Superior temporal gyrus (tissue), 1 donor: ENCODE data around the gene NTN5.

Experiments used
- DNase-seq: peaks from one replicate; pipeline ENCODE4 v3.0.0-alpha.2; 2016; ENCODE audit errors: extremely low spot score

Gene NTN5

DNA sequence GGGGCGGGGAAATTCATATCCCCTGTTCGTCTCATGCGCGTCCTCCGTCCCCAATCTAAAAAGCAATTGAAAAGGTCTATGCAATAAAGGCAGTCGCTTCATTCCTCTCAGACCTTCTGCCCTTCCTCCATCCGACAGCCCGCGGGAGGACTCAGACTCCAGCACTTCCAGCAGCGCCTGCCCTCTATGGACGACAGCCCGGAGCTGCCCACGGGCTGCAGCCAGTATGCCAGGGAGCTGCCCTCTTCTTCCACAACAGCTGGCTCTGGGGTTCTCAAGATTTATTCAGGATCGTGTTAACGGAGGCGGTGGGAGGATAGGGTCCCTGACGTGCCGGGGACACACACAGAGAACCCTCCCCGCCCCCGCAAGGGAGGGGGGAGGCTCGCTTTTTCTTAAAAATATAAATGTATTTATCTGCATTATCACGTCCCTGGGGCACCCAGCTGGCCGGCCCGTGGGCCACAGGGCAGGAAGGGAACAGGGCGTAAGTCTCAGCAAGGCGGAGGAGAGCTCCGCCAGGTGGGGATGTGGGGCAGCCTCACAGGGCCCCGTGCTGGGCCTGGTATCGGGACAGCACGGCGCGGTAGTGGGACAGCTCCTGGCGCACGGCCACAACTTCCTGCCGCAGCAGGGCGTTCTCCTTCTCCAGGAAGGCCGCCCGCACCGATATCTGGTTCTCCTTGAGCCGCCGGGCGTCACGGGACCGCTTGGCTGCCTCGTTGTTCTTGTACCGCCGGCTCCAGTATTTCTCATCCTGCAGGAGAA, 42.3 kb downstream of the NTN5 start:
- DNase-seq = peak; percentile 21

- DNase-seq = peak; percentile 33
These were observed 43.1 kb downstream of the NTN5 start for GRCh38 chr19:48629599-48630295.

- DNase-seq = no peak
These were observed 43.6 kb downstream of the NTN5 start for GRCh38 chr19:48629297-48629598.

DNA sequence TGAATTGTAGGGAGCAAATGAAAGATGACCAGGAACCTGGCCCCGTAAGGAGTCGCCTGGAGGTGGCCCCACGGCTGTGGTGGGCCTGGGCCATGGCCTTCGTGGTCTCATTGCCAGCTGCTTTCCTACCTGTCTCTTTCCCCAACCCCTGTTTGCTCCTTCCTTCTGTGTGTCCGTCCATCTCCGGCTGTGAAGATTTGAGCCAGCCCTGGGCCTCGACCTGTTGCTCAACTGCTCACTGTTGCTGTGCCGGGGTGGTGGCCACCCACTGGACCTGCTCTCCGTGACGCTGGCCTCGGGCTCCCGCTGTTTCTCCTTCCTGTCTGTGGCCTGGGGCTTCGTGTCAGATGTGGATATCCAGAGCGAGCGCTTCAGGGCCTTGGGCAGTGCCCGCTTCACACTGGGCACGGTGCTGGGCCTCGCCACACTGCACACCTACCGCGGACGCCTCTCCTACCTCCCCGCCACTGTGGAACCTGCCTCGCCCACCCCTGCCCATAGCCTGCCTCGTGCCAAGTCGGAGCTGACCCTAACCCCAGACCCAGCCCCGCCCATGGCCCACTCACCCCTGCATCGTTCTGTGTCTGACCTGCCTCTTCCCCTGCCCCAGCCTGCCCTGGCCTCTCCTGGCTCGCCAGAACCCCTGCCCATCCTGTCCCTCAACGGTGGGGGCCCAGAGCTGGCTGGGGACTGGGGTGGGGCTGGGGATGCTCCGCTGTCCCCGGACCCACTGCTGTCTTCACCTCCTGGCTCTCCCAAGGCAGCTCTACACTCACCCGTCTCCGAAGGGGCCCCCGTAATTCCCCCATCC, 44.1 kb downstream of the NTN5 start:
- no peak for DNase-seq

- DNase-seq = no peak
These were observed 44.9 kb downstream of the NTN5 start for GRCh38 chr19:48627865-48628314.

DNA sequence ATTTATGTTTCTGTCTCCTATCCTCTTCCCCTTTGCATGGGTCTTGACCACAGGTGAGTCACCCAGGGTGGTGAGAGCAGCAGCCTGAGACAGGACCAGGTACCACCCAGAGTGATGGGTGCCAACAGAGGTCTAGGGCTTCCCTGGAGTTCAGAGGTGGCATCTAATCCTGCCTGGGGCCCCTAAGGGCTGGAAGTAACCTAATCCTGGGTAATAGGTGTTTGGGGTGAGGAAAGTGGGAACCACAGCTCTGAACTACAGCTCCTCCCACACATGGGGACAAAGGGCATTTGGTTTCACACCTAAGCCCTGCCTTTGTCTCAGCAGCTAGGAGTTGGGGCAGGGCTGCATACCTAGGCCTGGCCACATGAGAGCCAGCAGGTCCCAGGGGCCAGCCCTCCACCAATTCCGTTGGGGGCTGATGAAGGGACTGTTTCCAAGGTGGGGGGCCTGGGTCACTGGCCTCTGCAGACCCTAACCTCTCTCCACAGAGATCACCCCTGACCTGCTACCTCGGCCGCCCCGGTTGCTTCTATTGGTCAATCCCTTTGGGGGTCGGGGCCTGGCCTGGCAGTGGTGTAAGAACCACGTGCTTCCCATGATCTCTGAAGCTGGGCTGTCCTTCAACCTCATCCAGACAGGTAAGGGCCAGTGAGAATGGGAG, 45.5 kb downstream of the NTN5 start:
- DNase-seq = no peak

GRCh38 chr19:48625891-48626327, 46.9 kb downstream of the NTN5 start:
- DNase-seq = no peak

DNA sequence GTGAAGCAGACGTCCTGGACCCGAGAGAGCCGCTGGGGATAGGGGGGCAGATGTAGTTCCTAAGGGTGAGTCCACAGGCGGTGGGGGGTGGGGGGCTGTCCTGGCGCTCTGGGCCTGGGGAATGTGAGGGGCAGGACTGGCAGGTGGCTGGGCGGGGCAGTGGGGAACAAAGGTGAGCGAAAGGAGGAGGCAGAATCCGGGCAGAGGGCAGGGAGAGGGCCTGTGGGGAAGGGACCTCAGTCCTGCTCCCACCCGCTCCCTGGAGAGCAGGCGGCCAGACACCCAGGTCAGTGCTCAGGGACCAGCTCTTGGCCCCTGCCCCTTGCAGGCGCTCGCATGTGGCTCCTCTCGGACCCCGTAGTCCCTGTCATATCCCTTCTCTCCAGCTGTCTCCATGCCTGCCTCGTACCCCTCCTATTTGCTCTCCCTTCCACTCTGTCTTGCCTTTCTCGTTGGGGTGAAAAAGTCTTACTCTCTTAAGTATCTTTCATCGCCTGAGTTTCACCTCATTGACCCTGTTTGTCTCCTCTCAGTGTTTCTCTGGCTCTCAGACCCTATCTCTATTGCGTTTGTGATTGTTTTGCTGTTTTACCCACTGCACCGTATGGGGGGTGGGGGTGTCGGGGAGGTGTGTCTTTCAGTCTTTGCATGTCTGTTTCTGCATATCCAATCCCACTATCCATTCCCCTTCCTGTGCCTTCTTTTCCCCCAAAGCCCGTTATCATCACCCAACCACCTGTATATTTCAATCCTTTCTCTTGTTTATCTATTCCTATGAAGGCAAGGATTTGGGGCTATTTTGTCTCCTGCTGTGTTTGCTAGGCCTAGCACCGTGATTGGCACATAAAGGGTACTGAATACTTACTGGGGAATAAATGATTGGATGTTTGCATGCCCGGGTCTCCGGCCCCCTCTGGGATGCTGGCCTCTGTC, 47.8 kb downstream of the NTN5 start:
- no peak for DNase-seq

DNA sequence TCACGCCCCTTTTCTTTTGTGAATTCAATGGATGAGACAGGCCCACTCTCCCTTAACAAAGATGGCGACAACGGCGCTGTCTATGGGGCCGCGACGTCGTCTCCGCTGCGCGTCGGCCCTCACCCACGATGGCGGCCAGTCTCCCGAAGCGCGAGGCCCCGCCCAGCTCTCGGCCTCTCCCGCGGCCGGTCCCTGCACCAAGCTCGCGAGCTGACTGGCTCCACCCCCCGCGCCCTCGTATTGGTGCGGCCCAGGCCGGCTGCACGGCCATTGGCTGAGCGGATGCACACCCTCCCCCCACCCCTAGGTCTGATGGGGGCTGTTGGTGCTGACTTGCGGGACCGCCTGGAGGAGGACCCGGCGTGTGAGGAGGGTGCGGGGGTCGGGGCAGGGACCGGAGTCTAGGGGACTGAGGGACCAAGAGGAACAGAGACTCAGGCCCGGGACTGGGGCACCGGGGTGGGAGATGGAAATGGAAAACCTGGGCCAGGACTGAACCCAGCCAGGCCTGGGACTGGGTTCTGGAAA, 48.7 kb downstream of the NTN5 start:
- DNase-seq = peak; percentile 98

DNA sequence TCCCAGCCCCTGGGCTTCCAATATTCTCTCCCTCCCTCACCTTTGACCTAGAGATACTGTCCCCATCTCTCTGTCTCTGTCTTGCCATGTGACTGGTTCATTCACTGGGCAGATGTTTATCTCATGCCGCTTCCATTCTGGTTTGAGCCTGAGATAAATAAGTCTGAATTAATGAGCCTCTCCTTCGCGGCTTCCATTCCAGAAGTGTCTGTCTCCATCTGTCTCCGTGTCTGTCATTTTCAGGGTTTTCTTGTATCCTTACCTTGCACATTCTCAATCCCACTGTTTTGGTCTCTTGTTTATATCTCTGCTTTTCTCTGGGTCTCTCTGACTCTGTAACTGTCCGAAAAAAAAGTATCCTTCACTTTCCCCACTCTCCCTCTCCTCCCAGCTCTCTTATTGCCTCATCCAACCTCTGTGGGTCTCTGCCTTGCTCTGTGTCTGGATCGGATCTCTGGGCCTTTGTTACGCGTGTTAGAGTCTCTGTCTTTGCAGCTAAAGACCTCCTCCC, 49.2 kb downstream of the NTN5 start:
- DNase-seq = no peak

GRCh38 chr19:48619692-48620585, 52.9 kb downstream of the NTN5 start:
- no peak for DNase-seq

GRCh38 chr19:48618916-48619691, 53.7 kb downstream of the NTN5 start, which contains the start of the genes RPL18 and SPHK2:
Gene RPL18, minus strand, starts transcription at chr19:48619178. Its CDS starts 35 bp downstream, at chr19:48619143.
Gene SPHK2, plus strand, starts transcription at chr19:48619506. Its CDS starts 1,009 bp downstream, at chr19:48620515.
- DNase-seq = peak; percentile 99

DNA sequence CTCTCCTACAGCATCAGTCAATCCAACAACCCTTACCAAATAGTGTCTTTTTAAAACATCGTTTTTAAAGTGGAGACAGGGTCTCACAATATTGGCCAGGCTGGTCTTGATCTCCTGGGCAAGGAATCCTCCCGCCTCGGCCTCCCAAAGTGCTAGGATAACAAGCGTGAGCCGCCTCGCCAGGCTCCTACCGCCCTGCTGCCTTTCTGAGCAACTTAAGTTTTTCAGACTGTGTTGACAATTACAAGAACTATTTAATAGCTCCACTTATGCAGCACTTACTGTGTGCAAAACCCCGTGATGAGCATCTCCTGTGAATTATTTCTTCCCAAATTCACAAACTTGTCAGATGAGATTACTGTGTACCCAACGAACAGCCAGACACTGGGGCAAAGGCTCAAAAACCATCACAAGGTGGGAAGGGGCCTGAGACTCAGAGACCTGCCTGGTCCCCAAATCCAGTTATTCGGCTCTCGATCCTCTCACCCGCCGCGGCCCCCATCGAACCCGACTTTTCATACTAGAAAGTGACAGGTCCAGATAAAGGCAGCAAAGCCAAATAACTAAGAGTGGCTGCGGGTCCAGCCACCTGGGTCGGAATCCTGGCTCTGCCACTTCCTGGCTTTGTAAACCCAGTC, 54.4 kb downstream of the NTN5 start:
- no peak for DNase-seq

- no peak for DNase-seq
These were observed 55.5 kb downstream of the NTN5 start for GRCh38 chr19:48617146-48617937.

DNA sequence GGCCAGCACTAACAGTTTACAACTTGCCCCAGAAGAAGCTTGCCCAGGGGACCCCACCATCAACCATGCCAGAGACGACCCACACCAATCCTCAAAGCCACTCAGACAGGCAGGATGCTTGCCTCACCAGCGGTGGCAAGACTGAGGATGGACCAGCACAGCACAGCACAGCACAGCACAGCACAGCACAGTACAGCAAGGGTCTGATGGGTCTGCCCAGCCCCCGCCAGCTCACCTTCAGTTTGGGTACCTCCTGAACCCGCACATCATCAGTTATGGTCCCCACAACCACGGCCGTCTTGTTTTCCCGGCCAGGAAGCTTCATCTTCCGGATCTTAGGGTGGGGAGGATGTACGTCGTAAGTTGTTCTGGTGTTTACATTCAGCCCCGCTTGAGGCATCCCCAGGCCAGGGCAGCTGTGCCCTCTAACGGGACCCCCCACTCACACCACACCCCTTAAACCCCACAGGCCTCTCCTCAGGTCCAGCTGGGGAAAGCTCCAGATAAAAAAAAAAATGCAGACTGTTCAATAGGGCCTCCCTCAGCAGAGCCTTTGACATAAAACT, 56.2 kb downstream of the NTN5 start:
- DNase-seq = no peak

DNA sequence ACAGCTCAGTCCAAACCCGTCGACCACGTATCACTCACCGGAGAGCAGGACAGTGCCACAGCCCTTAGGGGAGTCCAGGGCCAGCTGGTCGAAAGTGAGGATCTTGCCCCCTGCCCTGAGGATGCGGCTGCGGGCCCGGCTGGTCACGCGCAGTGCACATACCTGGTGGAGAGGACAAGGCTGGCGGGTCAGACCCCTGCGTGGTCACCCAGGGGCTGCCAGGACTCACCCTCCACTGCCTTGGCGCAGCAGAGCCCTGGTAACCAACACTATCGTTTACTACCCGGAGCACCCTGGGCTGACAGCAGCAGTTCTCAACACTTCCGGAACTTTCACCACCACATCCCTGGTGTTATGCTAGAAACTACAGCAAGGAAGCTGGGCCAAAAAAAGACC, 56.8 kb downstream of the NTN5 start:
- no peak for DNase-seq
